HUES48 (cell line): ENCODE data around the gene GLO1.
"Not testable (repeated sequence)": the region's sequence is repeated elsewhere in the genome, so short reads cannot be mapped to it uniquely, and the experiment has no call there.

Experiments used
- H3K27ac ChIP-seq: one replicate; pipeline ENCODE4 v1.7.0; 2013; ENCODE audit warnings: low read depth, low read length, inconsistent platforms
- H3K27me3 ChIP-seq: 2 replicates; pipeline ENCODE4 v1.6.1; 2013; ENCODE audit warnings: mild to moderate bottlenecking, low read length; ENCODE audit not compliant: control insufficient read depth, insufficient read depth
- H3K36me3 ChIP-seq: 2 replicates; pipeline ENCODE4 v1.6.1; 2013; ENCODE audit warnings: low read length; ENCODE audit not compliant: control insufficient read depth, insufficient read depth
- H3K4me1 ChIP-seq: 2 replicates; pipeline ENCODE4 v1.6.1; 2013; ENCODE audit warnings: mild to moderate bottlenecking, low read length; ENCODE audit not compliant: control insufficient read depth, insufficient read depth
- H3K4me3 ChIP-seq: 2 replicates; pipeline ENCODE4 v1.5.1; 2013; ENCODE audit warnings: mild to moderate bottlenecking, low read depth, low read length
- H3K9ac ChIP-seq: 2 replicates; pipeline ENCODE4 v1.6.1; 2013; ENCODE audit warnings: mild to moderate bottlenecking, low read depth, low read length, moderate library complexity
- H3K9me3 ChIP-seq: 2 replicates; pipeline ENCODE4 v1.6.1; 2013; ENCODE audit warnings: low read length; ENCODE audit not compliant: control insufficient read depth, insufficient read depth

GLO1 gene

DNA sequence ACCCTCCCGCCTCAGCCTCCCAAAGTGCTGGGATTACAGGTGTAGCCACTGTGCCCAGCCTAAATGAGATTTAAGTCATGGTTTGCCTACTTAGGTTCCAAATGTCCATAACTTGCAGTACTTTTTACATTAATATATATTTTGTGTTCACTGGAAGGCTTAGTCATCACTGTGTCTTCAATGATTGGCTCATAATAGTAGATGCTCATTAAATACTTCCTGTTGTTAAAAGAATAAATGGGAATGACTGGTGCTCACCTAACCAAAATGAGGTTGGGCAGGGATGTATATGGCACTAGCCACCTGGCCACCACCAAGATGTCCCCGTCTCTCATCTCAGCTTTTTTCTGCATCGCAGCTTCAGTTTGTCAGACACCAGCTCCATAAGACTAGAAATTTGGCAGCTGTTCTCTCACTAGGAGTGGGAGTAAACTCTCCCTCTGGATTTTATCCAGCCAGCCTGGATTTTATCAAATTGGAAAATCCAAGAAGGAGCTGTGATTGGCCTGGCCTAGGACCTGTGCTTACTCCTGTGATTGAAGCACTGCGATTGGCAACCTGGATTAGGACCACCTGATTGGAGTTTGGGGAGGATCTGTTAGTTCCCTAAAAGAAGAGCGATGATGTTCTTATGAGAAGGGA is 1.1 kb upstream of the GLO1 start:
- Histone ChIP-seq H3K9ac (no peak overlapping the region), H3K9me3 (no peaks in the 10 kb centered on the region), H3K27ac (no peak overlapping the region), H3K27me3 (no peaks in the 10 kb centered on the region), H3K36me3 (peaks cover 7% of the 10 kb centered on the region; the same call in 1 of the 2 replicates), H3K4me1 (no peaks in the 10 kb centered on the region), H3K4me3 (no peak overlapping the region)

DNA sequence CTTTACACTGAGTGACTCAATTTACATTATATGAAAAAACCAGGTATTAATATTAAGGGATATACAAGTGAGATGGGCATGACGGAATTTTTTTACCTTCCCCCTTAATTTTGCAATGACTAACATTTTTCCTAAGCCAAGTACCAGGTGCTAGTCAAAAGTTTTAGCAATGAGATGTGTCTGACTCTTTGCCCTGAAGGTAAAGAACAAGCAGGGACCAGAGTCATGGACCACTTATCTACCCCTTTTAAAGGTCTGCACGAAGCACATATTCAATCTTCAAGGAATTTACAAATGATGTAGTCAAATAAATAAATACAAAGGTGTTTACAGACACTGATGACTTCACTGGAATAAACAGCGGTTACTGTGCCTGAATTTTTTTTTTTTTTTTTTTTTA is 1.4 kb downstream of the GLO1 start:
- H3K9me3 ChIP-seq, result no peaks in the 10 kb centered on the region
- no peaks in the 10 kb centered on the region for H3K4me1 ChIP-seq
- no peaks in the 10 kb centered on the region for H3K27me3 ChIP-seq
- peak overlapping the region; percentile 38 for H3K4me3 ChIP-seq
- H3K27ac ChIP-seq, result no peak overlapping the region
- no peak overlapping the region for H3K9ac ChIP-seq
- H3K36me3 ChIP-seq, result peaks cover 7% of the 10 kb centered on the region; the same call in 1 of the 2 replicates

DNA sequence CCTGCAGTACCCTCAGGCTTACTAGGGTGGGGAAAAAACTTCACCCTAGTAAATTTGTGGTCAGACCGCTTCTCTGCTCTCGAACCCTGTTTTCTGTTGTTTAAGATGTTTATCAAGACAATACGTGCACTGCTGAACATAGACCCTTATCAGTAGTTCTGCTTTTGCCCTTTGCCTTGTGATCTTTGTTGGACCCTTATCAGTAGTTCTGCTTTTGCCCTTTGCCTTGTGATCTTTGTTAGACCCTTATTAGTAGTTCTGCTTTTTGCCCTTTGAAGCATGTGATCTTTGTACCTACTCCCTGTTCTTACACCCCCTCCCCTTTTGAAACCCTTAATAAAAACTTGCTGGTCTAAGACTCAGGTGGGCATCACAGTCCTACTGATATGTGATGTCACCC is 3.2 kb downstream of the GLO1 start:
- not testable (repeated sequence) for H3K27ac ChIP-seq, H3K4me1 ChIP-seq, H3K9me3 ChIP-seq, H3K9ac ChIP-seq, H3K27me3 ChIP-seq, H3K4me3 ChIP-seq
- peaks cover 14% of the 10 kb centered on the region; the same call in 1 of the 2 replicates for H3K36me3 ChIP-seq

DNA sequence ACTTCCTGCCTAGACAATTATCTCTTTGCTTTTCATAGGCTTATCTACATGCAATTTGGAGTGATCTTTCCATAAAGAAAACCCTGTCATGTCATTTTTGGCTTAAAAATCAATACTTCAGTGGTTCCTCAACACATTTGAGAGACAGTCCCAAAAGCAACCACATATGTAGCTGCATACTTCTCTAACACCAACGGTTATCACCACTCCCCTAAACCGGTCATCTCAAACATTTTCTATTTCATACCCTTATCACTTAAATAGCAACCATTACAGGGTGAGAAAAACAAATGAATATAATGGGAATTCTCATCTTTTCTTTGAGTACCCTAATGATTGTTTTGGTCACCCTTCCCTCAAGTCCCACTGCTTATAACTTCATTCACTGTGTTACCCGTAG is 5.1 kb downstream of the GLO1 start:
- no peak overlapping the region for H3K9ac ChIP-seq
- H3K4me3 ChIP-seq, result no peak overlapping the region
- no peak overlapping the region for H3K27ac ChIP-seq
- H3K27me3 ChIP-seq, result no peaks in the 10 kb centered on the region
- H3K4me1 ChIP-seq, result no peaks in the 10 kb centered on the region
- H3K9me3 ChIP-seq, result no peaks in the 10 kb centered on the region
- peaks cover 14% of the 10 kb centered on the region; the same call in 1 of the 2 replicates for H3K36me3 ChIP-seq

DNA sequence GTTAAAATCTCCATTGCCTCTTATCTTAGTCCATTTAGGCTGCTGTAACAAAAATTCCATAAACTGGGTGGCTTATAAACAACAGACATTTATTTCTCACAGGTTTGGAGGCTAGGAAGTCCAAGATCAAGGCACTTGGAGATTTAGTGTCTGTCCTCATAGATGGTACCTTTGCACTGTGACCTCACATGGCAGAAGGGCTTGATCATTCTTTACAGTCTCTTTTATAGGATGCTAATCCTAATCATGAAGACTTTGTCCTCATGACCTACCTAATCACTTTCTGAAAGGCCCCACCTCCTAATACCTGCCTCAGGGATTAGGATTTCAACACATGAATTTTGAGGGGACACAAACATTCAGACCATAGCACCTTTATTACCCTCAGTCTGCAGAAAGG is 6.6 kb downstream of the GLO1 start:
- Histone ChIP-seq H3K27ac (no peak overlapping the region), H3K4me1 (no peaks in the 10 kb centered on the region), H3K9me3 (no peaks in the 10 kb centered on the region), H3K36me3 (peaks cover 14% of the 10 kb centered on the region; the same call in 1 of the 2 replicates), H3K9ac (no peak overlapping the region), H3K4me3 (no peak overlapping the region), H3K27me3 (no peaks in the 10 kb centered on the region)

DNA sequence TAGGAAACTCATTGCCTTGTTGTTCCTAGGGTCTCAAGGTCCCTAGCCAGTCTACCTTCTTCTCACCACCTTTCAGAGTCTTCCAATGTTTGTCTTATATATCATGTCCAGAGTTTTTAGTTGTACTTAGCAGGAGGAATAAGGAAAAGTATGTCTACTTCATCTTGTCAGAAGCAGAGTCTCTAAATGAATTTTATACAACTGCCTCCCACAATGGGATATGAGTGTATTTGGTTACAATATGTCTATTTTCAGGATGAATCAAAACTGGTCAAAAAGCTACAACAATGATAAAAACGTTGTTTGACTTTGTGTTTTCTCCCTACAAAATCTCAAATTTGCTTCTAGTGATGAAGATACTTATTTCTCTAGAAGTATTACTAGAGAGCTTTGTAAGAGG is 7.0 kb downstream of the GLO1 start:
- Histone ChIP-seq H3K9me3 (no peaks in the 10 kb centered on the region), H3K4me3 (no peak overlapping the region), H3K9ac (no peak overlapping the region), H3K27me3 (no peaks in the 10 kb centered on the region), H3K4me1 (no peaks in the 10 kb centered on the region), H3K36me3 (peaks cover 14% of the 10 kb centered on the region; the same call in 1 of the 2 replicates), H3K27ac (no peak overlapping the region)

DNA sequence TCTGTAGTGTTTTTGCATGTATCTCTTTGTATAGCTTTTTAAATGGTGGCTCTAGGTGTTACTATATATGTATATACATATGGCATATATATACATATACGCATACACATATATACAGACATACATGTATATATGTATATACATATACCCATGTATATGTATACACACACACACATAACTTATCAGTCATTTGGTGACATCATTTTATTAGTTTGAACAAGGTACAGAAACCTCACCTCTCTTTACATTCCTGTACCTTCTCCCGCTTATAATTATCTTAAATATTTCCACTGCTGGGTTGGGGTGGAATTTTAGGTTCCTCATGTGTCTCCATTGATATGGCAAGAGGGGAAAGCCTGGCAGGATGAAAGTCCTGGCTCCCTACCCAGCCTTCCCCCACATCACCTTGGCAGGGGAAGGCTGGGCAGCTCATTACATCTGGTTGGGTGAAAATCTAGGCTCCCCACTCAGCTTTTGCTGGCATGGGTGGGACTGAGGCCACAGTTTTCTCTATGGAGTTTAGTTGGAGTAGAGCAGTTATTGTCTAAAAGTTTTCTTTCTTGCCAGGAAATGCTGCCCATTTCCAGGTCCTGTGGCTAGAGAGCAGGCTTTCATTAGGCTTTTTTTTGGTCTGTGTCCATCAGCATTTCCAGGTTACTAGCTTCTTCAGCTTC is 7.6 kb downstream of the GLO1 start:
- Histone ChIP-seq H3K4me1 (no peaks in the 10 kb centered on the region), H3K27ac (no peak overlapping the region), H3K4me3 (no peak overlapping the region), H3K9me3 (no peaks in the 10 kb centered on the region), H3K36me3 (peaks cover 12% of the 10 kb centered on the region; the same call in 1 of the 2 replicates), H3K27me3 (no peaks in the 10 kb centered on the region), H3K9ac (no peak overlapping the region)

DNA sequence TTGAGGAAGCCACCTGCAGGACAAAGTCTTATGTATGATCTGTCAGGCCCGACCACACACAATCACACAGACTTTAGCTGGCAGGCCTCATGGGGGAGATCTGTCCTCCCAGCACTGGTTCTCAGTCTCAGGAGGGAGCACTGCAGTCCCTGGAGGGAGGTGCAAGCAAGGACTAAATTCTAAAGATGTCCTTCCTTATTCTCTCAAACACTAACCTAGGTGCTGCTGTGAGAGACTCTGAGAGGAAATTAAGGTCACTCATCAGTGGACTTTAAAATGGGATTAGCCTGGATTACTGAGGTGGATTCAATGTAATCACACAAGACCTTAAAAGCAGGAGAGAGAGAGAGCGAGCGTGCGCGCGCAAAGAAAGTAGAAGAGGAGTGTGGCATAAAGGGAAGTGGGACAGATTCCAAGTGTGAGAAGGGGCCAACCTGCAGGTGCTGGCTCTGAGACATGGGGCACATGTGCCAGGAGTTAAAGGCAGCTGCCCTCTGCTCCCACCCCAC is 14.3 kb downstream of the GLO1 start:
- Histone ChIP-seq H3K4me3 (no peak overlapping the region), H3K9me3 (no peaks in the 10 kb centered on the region), H3K36me3 (peaks cover 36% of the 10 kb centered on the region), H3K27me3 (no peaks in the 10 kb centered on the region), H3K4me1 (no peaks in the 10 kb centered on the region), H3K9ac (no peak overlapping the region), H3K27ac (peak overlapping the region; percentile 27)

DNA sequence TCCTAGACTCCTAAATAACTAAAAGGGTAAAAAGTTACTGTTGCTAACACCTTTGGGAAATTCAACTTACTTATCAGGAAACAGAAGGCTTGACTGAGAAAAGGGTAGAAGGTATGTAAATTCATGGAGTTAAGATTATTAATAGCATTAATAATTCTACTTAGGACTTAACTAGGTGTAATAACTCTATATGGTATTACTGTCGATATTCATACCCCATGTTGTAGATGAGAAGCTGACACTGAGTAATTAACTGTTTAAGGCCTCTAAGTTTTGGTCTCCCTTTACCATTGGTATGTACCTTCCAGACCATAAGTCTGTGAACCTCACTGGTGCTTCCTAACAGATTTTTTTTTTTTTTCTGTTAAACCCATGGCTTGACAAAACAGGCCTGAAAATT is 15.4 kb downstream of the GLO1 start:
- H3K36me3 ChIP-seq, result peaks cover 44% of the 10 kb centered on the region

DNA sequence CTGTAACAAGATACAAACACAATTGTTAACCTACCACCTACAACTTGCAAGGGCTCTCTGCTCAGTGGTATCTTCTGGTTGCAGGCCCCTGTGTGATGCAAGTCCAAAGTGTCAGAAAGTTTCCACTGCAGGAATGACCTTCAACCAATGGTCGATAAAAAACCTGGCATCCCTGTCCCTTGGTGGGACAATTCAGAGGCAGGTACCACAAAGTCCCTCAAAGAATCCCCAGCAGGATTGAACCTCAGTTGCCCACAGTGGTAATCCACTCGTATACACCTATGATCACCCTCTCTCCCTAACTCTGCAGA is 15.9 kb downstream of the GLO1 start:
- Histone ChIP-seq H3K9me3 (no peaks in the 10 kb centered on the region), H3K9ac (no peak overlapping the region), H3K36me3 (peaks cover 50% of the 10 kb centered on the region), H3K27me3 (no peaks in the 10 kb centered on the region), H3K4me1 (no peaks in the 10 kb centered on the region), H3K27ac (no peak overlapping the region), H3K4me3 (no peak overlapping the region)

More for the DNA sequence above, 15.4 kb downstream of the GLO1 start:
- Histone ChIP-seq H3K4me3 (no peak overlapping the region), H3K4me1 (no peaks in the 10 kb centered on the region), H3K9me3 (no peaks in the 10 kb centered on the region), H3K9ac (no peak overlapping the region), H3K27me3 (no peaks in the 10 kb centered on the region), H3K27ac (no peak overlapping the region)

DNA sequence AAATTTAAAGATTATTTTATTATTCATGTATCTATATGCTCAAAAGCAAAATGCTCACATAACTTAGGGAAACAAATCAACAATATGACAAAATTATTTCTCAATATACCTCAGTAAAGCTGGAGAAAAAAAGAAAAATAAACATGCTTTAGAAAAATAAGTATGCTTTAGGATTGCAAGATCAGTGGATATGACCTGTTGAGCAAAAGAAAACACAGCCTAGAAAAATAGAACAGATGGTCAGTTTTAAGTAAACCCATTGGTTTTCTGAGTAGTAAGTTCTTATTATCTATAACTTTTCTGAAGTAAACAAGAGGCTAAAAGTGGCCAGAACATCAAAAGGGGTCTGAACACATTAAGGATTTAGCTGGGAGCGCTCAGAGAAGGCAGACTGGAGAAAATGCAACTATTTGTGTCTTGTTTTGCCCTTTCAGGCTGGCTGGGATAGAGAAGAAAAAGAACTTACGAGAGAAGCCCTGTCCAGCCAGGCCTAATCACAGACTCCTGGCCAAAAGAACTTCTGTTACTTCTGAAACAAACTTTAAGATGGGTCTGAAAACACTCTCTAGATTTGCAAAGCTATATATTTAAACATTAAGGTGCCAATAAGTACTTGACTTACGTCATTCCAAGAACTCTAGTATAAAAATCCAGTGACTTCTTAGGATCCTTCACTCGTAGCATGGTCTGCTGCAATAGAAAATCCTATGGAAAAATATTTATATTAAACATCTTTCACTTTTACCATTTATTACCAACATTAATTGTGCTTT is 16.5 kb downstream of the GLO1 start:
- Histone ChIP-seq H3K27me3 (no peaks in the 10 kb centered on the region), H3K9ac (no peak overlapping the region), H3K27ac (no peak overlapping the region), H3K36me3 (peaks cover 55% of the 10 kb centered on the region), H3K4me3 (no peak overlapping the region), H3K9me3 (no peaks in the 10 kb centered on the region), H3K4me1 (no peaks in the 10 kb centered on the region)
